ENCODE data around the gene MRPL55. TPM values are rescaled to one million over a fixed set of nuclear protein-coding genes. Genes with fewer than 3 reads are reported as not detected.

The MRPL55 gene
- total RNA-seq, 2 donors from 2014 or later = 30.0 to 30.9 TPM

DNA sequence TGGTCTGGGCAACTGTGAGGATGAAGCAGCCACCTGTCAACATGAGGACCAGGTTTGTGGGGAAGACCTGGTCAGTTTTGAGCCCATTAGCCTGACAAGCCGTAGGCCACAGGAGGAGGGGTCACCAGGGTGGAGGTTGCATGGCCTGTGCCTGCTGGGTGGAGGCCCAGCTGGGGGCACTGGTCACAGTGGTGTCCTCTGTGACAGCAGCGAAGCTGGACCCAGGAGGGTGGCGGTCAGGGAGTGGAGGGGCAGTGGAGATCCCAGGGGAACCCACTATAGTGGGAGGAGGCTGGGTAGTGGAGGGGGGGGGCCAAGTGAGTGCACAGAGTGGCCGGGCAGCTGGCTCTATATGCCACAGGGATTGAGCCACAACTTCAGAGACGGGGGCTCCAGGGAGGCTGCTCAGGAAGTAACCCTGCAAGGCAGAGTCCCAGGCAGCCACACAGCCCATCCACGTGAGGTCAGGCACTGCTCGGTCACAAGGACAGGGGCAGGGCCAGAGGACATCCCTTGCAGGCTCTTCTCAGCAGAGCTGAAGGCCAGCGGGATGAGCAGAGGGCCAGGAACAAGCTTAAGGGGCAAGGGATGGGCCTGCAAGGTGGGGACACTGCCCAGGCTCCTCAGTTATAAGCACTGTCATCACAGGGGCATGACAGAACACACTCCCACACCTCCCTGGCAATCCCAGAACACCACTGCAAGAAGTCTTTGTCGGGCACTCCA is 3.7 kb downstream of the MRPL55 start:
- intact Hi-C loops (cut with DNase I) = no loop called here
- peak; percentile 80 for DNase-seq (ENCODE audit: low spot score)

DNA sequence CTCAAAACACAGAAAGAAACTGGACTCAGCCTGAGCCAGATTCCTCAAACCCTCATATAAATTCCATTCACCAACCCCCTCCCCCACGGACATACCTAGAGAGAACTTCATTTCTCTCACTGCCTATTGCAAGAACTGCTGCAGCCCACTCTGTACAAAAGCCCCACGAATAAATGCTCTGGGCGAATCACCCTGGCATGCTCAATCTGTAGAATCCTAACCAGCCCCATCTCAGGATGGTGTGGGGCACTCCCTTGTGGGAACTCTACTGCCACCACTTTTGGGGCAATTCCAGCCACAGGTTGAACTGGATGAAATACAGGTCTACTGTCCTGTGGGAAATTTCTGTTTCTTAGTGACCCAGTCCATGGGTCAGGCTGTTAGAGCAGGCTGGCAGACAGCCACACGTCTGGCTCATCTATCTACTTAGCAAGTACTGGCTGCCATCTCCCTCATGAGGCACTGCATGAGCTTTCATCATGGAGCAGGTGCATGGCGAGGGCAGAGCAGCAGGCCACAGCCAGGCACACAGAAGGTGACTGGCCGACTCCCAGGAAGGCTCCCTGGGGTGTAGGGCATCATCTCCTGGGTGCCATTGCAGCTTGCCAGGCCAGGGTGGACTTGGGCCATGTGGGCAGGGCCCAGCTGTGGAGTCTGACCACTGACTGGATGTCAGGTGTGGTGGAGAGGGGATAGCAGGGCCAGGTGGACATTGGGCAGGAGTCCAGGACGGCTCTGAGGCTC is 4.4 kb downstream of the MRPL55 start:
- intact Hi-C loops (cut with DNase I) = no loop called here
- DNase-seq (ENCODE audit: low spot score) = no peak

DNA sequence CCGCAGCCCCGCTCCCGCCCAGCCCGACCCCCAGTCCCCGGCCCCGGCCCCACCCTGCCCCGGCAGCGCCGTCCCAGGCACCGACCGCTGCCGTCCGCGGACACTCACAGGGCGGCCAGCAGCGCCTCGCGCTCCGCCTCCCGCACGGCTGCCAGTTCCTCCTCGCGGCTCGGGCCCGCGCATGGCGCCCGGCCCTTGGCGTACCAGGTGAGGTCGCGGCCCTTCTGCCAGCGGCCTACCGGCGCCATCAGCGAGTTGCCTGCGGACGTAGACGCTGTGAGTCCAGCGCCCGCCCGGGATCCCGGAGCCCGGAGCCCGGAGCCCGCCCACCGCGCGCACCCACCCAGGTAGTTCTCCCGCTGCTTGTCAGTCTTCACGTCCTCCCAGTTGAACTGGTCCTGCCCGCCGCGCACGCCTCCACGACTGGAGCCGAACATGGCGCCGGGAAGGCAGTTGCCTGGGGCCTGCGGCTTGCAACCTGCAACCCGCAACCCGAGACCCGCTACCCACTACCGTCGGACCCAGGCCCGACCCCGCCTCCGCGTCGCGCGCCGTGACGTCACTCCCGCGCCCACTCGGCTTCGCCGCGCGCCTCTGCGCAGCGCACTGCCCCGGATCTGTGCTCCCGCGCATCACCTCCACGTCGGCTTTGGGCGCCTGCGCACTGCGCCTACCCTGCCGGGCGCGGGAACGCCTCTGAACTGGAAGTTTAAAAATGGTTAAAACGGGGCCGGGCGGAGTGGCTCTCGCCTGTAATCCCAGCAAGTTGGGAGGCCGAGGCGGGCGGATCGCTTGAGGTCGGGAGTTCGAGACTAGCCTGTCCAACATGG is 6.1 kb downstream of the MRPL55 start, which contains the start of gene C1orf35:
Gene C1orf35 (minus strand): TSS at position 535 of the 830 bp plus-strand sequence. CDS start 98 bp downstream, at position 437.
- DNase-seq (ENCODE audit: low spot score) = peak; percentile 98
- intact Hi-C loops (cut with DNase I) = no loop called here

DNA sequence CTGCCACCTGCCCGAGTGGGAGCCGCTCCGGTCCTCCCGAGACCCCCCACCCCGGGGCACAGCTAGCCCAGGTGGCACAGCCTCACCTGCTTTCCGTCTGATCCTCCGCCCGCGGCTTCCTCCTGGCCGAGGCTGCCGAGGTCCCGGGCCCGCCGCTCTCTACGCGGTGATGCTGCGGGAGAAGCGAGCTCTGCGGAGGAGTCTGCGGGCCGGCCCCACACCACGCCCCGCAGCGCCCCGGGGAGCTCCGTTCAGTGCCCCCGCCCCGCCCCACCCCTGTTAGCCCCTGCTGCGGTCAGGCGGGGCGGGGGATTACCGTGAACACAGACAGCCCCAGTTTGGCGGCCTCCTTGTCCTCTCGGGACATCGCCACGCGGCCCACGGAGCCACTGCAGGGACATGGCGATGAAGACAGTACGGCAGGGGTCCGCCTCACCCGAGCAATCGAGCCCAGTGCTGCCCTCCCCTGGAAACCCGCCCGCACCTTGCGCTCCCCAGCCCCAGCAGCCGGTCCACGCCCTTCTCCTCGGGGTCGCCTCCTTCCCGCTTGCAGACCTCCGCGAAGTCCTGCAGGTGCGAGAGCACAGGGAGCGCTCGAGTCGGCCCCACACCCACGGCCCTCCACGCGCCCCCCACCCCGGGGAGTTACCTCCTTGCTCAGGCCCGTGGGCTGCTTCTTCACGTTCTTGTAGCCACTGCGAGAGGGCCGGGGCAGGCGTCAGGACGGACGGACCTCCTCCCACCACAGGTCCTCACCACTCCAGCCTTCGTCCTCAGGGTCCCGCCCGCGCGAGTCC is 6.9 kb downstream of the MRPL55 start:
- DNase-seq (ENCODE audit: low spot score) = peak; percentile 84
- intact Hi-C loops (cut with DNase I) = no loop called here

DNA sequence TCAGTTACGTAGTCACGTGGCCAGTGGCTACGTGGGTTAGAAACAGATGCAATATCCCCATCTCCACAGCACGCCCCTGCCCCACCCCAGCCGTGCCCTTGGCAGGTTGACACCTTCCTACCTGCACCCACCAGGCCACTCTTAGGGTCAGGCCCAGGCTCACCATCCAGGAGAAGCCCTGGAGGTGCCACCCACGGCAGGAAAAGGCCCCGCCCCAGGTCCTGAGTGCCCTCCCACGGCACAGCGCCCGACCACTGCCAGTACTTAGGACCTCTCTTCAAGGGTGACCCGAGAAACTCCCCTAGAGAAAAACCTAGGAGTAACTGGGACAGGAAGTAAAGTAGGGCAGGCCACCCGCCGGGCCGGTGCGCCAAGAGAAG is 7.5 kb downstream of the MRPL55 start:
- intact Hi-C loops (cut with DNase I) = no loop called here
- DNase-seq (ENCODE audit: low spot score) = no peak

DNA sequence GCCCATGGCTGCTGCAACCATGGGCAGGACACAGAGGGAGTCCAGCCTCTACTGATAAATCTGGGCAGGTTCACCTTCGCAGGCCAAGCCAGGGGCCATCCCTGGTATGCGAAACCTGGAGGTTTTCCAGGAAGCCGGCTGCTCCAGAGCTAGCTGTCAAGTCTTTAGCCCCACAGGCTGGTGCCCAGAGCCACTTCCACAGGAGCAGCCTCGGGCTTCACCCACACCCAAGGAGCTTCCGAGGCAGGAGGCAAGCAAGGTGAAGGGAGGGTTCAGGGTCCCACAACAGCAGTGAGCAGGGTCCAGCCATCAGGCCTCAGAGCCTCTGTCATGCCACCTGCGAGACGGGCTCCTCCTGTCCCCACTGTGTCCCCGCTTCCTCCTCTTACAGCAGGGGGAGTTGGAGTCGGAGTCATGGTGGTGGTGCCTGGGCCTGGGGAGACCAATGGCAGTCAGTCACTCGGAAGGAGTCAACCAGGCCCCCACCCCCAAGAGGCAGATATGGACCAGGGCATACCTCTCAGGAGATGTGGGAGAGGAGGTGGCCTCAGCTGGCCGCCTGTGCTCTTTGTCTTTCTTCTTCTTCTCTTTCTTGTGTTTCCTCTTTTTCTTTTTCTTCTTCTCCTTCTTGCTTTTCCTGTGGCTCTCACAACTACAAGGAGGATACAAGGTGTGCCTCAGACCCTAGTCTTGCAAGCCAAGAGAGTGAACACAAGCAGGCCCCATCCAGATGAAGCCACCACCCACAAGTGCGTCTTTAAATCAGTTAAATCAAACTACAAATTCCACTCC is 8.1 kb downstream of the MRPL55 start:
- intact Hi-C loops (cut with DNase I) = no loop called here
- peak; percentile 78 for DNase-seq (ENCODE audit: low spot score)

DNA sequence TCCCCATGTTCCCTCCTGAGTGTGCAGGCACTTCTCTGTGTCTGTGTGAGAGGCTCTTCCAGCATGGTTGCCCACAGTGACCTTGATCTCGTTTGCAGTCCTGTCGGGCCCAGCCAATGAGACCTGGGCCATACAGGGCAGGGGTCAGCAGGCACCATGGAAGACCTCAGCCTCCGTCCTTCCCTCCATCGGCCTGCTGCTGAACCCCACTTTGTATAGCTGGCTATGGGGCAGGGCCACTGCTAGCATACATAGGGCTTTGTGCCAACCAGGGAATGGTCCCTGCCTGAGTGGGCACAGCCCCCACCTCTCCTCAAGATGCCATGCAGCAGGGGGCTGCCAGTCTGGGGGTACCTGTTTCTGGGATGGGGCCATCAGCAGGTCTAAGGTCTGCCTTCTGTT is 9.8 kb downstream of the MRPL55 start:
- intact Hi-C loops (cut with DNase I) = no loop called here
- DNase-seq (ENCODE audit: low spot score) = peak; percentile 62

DNA sequence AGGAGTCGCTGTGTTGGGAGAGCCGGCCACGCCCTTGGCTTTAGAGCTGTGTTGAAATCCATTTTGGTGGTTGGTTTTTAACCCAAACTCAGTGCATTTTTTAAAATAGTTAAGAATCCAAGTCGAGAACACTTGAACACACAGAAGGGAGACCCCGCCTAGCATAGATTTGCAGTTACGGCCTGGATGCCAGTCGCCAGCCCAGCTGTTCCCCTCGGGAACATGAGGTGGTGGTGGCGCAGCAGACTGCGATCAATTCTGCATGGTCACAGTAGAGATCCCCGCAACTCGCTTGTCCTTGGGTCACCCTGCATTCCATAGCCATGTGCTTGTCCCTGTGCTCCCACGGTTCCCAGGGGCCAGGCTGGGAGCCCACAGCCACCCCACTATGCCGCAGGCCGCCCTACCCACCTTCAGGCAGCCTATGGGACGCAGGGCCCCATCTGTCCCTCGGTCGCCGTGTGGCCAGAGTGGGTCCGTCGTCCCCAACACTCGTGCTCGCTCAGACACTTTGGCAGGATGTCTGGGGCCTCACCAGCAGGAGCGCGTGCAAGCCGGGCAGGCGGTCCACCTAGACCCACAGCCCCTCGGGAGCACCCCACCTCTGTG is 10.7 kb downstream of the MRPL55 start:
- intact Hi-C loops (cut with DNase I) = no loop called here
- peak; percentile 73 for DNase-seq (ENCODE audit: low spot score)

DNA sequence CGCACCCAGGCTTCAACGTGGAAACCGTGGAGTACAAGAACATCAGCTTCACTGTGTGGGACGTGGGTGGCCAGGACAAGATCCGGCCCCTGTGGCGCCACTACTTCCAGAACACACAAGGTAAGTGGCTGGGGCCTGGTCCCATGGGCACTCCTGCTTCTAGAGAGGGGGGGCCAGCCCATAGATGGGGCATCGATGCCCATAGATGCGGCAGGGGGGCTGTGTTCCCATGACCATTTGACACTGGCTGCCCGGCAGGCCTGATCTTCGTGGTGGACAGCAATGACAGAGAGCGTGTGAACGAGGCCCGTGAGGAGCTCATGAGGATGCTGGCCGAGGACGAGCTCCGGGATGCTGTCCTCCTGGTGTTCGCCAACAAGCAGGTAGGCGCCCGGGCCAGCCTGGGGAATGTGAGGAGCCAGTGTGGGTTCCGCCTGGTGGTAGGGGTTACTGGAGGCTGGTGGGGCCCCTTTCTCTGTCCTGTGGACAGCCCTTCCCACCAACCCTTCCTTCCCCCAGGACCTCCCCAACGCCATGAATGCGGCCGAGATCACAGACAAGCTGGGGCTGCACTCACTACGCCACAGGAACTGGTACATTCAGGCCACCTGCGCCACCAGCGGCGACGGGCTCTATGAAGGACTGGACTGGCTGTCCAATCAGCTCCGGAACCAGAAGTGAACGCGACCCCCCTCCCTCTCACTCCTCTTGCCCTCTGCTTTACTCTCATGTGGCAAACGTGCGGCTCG is 11.6 kb downstream of the MRPL55 start:
- DNase-seq (ENCODE audit: low spot score) = peak; percentile 79
- intact Hi-C loops (cut with DNase I) = no loop called here

DNA sequence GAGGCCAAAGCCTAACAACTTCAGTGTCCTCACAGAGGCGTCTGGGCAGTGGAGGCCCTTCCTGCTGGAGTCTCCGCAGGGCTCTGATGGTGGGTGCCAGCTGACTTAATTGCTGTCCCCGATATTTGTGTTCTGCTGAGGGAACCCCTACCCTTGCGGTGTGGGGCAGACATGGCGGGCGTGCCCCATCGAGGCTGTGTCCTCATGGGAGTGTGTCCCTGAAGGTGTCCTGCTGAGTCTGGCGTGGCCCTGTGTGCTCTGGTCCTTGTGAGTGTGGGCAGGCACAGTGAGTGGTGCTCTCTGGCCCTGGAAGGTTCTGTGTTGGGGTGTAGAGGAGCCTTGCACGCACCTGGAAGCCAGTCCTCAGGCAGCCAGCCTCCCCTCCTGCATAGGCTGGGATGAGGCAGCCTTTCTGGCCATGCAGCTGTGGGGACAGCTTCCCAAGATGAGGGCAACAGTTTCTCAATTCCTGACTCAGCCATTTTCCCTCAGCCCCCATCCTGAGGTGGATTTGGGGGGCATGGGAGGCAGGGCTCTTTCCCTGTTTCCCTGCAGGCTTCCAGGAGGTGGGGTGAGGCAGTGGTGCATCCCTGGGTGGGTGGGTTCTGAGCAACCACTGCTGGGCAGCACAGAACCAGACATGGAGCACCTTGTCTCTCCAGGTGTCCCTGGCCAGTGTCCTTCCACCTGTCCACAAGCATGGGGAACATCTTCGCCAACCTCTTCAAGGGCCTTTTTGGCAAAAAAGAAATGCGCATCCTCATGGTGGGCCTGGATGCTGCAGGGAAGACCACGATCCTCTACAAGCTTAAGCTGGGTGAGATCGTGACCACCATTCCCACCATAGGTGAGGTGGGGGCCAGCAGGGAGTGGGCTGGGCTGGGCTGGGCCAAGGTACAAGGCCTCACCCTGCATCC is 12.4 kb downstream of the MRPL55 start:
- peak; percentile 66 for DNase-seq (ENCODE audit: low spot score)
- intact Hi-C loops (cut with DNase I) = no loop called here

DNA sequence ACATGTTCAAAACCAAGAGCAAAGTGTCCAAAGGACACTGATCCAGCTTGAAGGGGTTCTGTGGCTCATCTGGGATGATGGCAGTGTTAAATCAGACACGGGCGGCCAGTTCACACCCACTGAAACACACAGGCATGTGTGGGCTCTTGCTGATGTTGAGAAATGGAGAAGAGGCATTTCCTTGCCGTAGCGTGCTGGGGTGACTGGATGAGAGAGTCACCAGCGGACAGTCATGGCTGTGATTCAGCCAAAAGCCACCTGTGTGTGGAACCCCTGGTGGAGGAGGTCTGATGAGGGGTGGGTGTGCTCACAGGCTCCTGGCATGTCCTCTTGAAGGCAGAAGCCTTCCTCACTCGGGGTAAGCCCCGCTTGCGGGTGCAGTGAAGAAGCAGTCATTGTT is 13.2 kb downstream of the MRPL55 start:
- no peak for DNase-seq (ENCODE audit: low spot score)
- intact Hi-C loops (cut with DNase I) = no loop called here

DNA sequence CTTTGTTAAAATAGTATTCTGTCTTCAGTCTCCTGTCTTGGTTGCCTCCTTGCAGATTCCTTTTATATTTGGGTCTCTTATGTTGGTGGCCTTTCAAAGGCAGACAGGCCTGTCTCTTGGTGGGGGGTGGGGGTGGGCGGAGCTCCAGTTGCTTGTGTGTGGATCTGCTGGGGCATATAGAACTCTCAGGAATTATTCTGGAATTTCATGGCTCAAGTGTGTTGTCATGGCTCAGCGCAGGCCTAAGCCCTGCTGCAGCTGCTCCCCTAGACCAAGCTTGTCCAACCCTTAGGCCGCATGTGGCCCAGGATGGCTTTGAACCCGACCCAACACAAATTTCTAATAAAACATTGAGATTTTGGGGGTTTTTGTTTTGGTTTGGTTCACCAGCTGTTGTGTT is 13.9 kb downstream of the MRPL55 start:
- no peak for DNase-seq (ENCODE audit: low spot score)
- intact Hi-C loops (cut with DNase I) = no loop called here

DNA sequence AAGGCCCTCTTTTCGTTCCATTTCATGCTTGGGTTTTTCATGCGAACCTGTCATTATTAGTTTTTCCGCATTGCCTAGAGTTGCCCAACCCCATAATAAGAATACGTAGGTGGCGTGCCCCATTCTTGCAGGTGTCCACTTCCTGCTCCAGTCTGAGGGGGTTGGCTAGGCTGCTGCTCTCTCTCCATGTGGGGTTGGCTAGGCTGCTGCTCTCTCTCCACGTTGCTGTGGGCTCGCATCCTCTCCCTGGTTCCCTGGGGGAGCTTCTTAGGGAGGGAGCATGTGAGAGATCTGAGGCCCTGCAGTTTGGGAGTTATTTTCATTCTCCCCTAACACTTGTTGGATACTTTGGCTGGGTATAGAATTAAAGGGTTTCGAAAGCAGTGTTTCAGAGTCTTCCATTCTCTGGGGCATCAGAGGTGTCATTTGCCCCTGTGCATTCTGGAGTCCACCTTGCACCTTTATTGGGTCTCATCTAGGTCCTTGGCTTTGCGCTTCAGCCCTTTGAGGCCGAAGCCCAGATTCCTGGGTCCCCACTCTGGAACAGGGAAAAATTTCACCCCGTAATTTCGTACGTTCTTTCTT is 14.6 kb downstream of the MRPL55 start:
- intact Hi-C loops (cut with DNase I) = no loop called here
- DNase-seq (ENCODE audit: low spot score) = peak; percentile 43

DNA sequence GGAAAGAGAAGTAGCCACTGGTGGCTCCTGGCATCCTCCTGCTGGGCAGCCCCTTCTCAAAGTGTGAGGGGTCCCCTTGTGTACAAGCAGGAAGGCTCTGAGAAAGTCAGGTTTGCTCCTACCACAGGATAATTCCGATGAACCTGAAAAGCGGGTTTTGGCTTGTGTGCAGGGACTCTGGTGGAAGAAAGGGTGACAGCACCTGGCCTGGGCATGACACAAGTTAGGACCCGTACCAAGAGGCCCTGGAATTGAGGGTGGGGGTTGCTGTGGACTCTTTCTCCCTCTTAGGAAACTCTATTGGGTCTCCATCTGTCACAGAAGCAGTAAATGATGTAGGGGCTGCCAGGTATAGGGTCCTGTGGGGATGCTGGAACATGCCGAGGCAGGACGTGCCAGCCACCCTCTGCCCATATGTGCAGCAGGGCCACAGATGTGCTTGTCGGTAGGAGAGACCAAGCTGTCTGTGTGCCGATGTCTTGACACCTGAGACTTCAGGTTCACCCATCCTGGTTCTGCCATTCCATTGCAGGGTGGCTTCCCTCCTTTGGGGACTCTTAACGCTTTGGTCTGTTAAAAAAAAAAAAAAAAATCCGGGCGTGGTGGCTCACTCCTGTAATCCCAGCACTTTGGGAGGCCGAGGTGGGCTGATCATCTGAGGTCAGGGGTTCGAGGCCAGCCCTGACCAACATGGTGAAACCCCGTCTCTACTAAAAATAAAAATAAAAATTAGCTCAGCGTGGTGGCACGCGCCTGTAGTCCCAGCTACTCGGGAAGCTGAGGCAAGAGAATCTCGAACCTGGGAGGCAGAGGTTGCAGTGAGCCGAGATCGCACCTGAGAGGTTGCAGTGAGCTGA is 15.8 kb downstream of the MRPL55 start:
- peak; percentile 45 for DNase-seq (ENCODE audit: low spot score)

More for the DNA sequence above, 15.8 kb downstream of the MRPL55 start:
- intact Hi-C loops (cut with DNase I) = no loop called here

All from posterior vena cava (tissue), 2 donors.